Measurements from ENCODE around the gene SPART.

DNA sequence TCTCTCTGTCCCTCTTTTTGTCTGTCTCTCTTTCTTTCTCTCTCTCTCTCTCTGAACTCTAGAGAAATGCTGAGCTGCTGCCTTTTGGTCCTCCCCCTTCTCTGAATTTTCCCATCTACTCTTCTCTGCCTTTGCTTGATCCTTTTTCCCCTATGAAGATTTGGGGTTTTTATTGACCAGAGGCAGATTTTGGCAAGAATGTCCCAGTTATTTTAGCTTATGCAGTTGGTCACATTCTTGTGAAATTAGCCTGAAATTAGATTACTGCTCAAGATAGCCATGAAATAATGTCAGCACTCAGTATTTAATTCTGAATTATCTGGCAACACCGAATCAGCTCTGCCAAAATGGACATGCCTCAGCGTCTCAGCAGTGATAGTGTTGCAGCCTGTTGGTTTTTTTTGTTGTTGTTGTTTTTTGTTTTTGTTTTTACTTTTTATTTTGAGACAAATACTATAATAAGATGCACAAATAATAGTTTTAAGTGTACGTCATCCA lies 17.2 kb upstream of the SPART start:
- TF ChIP-seq, protein P1, sequence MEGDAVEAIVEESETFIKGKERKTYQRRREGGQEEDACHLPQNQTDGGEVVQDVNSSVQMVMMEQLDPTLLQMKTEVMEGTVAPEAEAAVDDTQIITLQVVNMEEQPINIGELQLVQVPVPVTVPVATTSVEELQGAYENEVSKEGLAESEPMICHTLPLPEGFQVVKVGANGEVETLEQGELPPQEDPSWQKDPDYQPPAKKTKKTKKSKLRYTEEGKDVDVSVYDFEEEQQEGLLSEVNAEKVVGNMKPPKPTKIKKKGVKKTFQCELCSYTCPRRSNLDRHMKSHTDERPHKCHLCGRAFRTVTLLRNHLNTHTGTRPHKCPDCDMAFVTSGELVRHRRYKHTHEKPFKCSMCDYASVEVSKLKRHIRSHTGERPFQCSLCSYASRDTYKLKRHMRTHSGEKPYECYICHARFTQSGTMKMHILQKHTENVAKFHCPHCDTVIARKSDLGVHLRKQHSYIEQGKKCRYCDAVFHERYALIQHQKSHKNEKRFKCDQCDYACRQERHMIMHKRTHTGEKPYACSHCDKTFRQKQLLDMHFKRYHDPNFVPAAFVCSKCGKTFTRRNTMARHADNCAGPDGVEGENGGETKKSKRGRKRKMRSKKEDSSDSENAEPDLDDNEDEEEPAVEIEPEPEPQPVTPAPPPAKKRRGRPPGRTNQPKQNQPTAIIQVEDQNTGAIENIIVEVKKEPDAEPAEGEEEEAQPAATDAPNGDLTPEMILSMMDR (conservative IDR thresholded peaks at IDR 0.05; ENCODE audit: low read depth, low read length) = no peak
- TF ChIP-seq EZH2phosphoT487 (IDR thresholded peaks at IDR 0.05; ENCODE audit: borderline replicate concordance, low read length) (no peak), EZH2 (IDR thresholded peaks at IDR 0.05; ENCODE audit: low read length, unreplicated experiment) (no peak)

Measured in PC-3 (cell line).